ENCODE results near the gene OVOL1. TPM values are rescaled to one million over a fixed set of nuclear protein-coding genes. Genes with fewer than 3 reads are reported as not detected.
"Not testable (repeated sequence)": the region's sequence is repeated elsewhere in the genome, so short reads cannot be mapped to it uniquely, and the experiment has no call there.

Gene OVOL1
- total RNA-seq, 2 experiments from 2014 or later = not detected

- CTCF ChIA-PET (ENCODE audit: unreplicated experiment) = no interaction called here
Measured at GRCh38 chr11:65744699-65745042, 42.2 kb upstream of the OVOL1 start.

GRCh38 chr11:65745049-65745448 lies 41.8 kb upstream of the OVOL1 start:
- H3K27ac ChIP-seq (ENCODE audit: low read depth, low read length, poor library complexity, severe bottlenecking) = no peak overlapping the region
- TF ChIP-seq CTCF (conservative IDR thresholded peaks at IDR 0.05; ENCODE audit: low read length) = no peak
- TF ChIP-seq EZH2phosphoT487 (IDR thresholded peaks at IDR 0.05; ENCODE audit: borderline replicate concordance, low read depth, low read length) = no peak
- CTCF ChIA-PET (ENCODE audit: unreplicated experiment) = no interaction called here
- no peaks in the 10 kb centered on the region for H4K20me1 ChIP-seq (ENCODE audit: insufficient read depth, low read length)
- H3K9me3 ChIP-seq (ENCODE audit: low read length) = no peaks in the 10 kb centered on the region
- intact Hi-C loops (cut with micrococcal nuclease; ENCODE audit: unreplicated experiment) = no loop called here
- no peaks in the 10 kb centered on the region for H3K9me2 ChIP-seq (ENCODE audit: insufficient read depth, low read length)
- no peak for DNase-seq (ENCODE audit: low spot score)
- H3K4me3 ChIP-seq (ENCODE audit: low read depth, low read length, poor library complexity, severe bottlenecking) = no peak overlapping the region
- H3K4me2 ChIP-seq (ENCODE audit: low read length) = no peak overlapping the region
- H3K4me1 ChIP-seq (ENCODE audit: insufficient read depth, low read length, poor library complexity, severe bottlenecking) = no peaks in the 10 kb centered on the region
- H3K79me2 ChIP-seq (ENCODE audit: insufficient read depth, low read depth, low read length) = no peaks in the 10 kb centered on the region
- BruUV-seq (replicated peaks) = no TSS peak
- POLR2A ChIA-PET = interaction anchor here (0.5 to 0.6 kb wide), 2 partner anchors 77 to 791 kb away, joined by 3 read pairs; no protein-coding TSS in a partner anchor
- no peak overlapping the region for H2AFZ ChIP-seq (ENCODE audit: low read length)
- no peaks in the 10 kb centered on the region for H3K36me3 ChIP-seq (ENCODE audit: insufficient read depth, low read length)

More at GRCh38 chr11:65744699-65745042, 42.2 kb upstream of the OVOL1 start:
- H4K20me1 ChIP-seq (ENCODE audit: insufficient read depth, low read length) = no peaks in the 10 kb centered on the region
- no peaks in the 10 kb centered on the region for H3K9me3 ChIP-seq (ENCODE audit: low read length)
- no peak overlapping the region for H3K4me3 ChIP-seq (ENCODE audit: low read depth, low read length, poor library complexity, severe bottlenecking)
- H3K4me1 ChIP-seq (ENCODE audit: insufficient read depth, low read length, poor library complexity, severe bottlenecking) = no peaks in the 10 kb centered on the region
- POLR2A ChIA-PET = interaction anchor here (0.5 to 0.6 kb wide), 2 partner anchors 77 to 791 kb away, joined by 3 read pairs; no protein-coding TSS in a partner anchor
- H3K9me2 ChIP-seq (ENCODE audit: insufficient read depth, low read length) = no peaks in the 10 kb centered on the region
- H3K4me2 ChIP-seq (ENCODE audit: low read length) = no peak overlapping the region
- intact Hi-C loops (cut with micrococcal nuclease; ENCODE audit: unreplicated experiment) = no loop called here
- BruUV-seq (replicated peaks) = no TSS peak
- no peaks in the 10 kb centered on the region for H3K79me2 ChIP-seq (ENCODE audit: insufficient read depth, low read depth, low read length)
- DNase-seq (ENCODE audit: low spot score) = no peak
- H2AFZ ChIP-seq (ENCODE audit: low read length) = no peak overlapping the region
- TF ChIP-seq EZH2phosphoT487 (IDR thresholded peaks at IDR 0.05; ENCODE audit: borderline replicate concordance, low read depth, low read length) (no peak), CTCF (conservative IDR thresholded peaks at IDR 0.05; ENCODE audit: low read length) (no peak)
- H3K27ac ChIP-seq (ENCODE audit: low read depth, low read length, poor library complexity, severe bottlenecking) = no peak overlapping the region
- no peaks in the 10 kb centered on the region for H3K36me3 ChIP-seq (ENCODE audit: insufficient read depth, low read length)

GRCh38 chr11:65762169-65762568 lies 24.7 kb upstream of the OVOL1 start:
- POLR2A ChIA-PET; H2AFZ ChIP-seq (ENCODE audit: low read length); H3K4me2 ChIP-seq (ENCODE audit: low read length); intact Hi-C loops (cut with micrococcal nuclease; ENCODE audit: unreplicated experiment); H3K27ac ChIP-seq (ENCODE audit: low read depth, low read length, poor library complexity, severe bottlenecking); H3K9me3 ChIP-seq (ENCODE audit: low read length); H3K36me3 ChIP-seq (ENCODE audit: insufficient read depth, low read length); BruUV-seq (replicated peaks); CTCF ChIA-PET (ENCODE audit: unreplicated experiment); H3K4me3 ChIP-seq (ENCODE audit: low read depth, low read length, poor library complexity, severe bottlenecking); DNase-seq (ENCODE audit: low spot score); H3K9me2 ChIP-seq (ENCODE audit: insufficient read depth, low read length); H3K79me2 ChIP-seq (ENCODE audit: insufficient read depth, low read depth, low read length); H4K20me1 ChIP-seq (ENCODE audit: insufficient read depth, low read length); H3K4me1 ChIP-seq (ENCODE audit: insufficient read depth, low read length, poor library complexity, severe bottlenecking): not testable (repeated sequence)

- H2AFZ ChIP-seq (ENCODE audit: low read length); DNase-seq (ENCODE audit: low spot score); CTCF ChIA-PET (ENCODE audit: unreplicated experiment); H3K36me3 ChIP-seq (ENCODE audit: insufficient read depth, low read length); H3K9me2 ChIP-seq (ENCODE audit: insufficient read depth, low read length); H3K4me3 ChIP-seq (ENCODE audit: low read depth, low read length, poor library complexity, severe bottlenecking); POLR2A ChIA-PET; H3K4me2 ChIP-seq (ENCODE audit: low read length); H3K4me1 ChIP-seq (ENCODE audit: insufficient read depth, low read length, poor library complexity, severe bottlenecking); H3K9me3 ChIP-seq (ENCODE audit: low read length); BruUV-seq (replicated peaks); H4K20me1 ChIP-seq (ENCODE audit: insufficient read depth, low read length); H3K79me2 ChIP-seq (ENCODE audit: insufficient read depth, low read depth, low read length); H3K27ac ChIP-seq (ENCODE audit: low read depth, low read length, poor library complexity, severe bottlenecking); intact Hi-C loops (cut with micrococcal nuclease; ENCODE audit: unreplicated experiment): not testable (repeated sequence)
Measured at GRCh38 chr11:65762816-65763215, 24.0 kb upstream of the OVOL1 start.

All from OCI-LY7 (cell line).